MM.1S (cell line): Measurements from ENCODE around the gene MED15.

ENCODE experiments used
- EZH2 ChIP-seq: fragments of 300-600 bp; sonication (generic); optimal IDR thresholded peaks from 2 replicates; pipeline ENCODE3; 2017; ENCODE audit warnings: low read depth, mild to moderate bottlenecking, antibody characterized with exemption, low read length, mixed read lengths
- EZH2phosphoT487 ChIP-seq: fragments of 300-600 bp; sonication (generic); IDR thresholded peaks from 2 replicates; pipeline ENCODE4 v1.6.1; 2018; ENCODE audit warnings: antibody characterized with exemption, low read length
- TF ChIP-seq, protein P1 (sequence below): fragments of 300-600 bp; sonication (generic); IDR thresholded peaks from 2 replicates; pipeline ENCODE4 v1.5.1; 2016; ENCODE audit warnings: antibody characterized with exemption, low read length, mixed read lengths

DNA sequence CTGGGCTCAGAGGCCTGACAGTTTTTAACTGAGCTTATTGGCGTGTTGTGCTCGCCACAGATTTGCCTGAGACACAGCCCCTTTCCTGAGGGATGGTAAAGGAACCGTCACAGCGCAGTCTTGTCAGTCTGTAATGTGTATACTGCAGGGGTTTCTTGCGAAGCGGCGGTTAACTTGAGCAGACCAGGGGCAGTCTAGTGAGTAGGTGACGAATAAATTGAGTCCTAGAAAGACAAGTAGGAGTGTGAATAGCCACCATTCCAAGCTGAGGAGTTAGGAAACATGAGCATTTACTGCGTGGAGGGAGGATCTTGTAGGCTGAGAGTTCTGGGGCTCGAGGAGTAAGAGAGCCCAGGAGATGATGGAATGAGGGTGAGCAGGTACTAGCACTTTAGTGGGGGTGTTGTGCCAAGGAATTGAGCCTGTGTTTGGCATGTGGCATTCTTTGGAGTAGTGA lies 1.4 kb downstream of the MED15 start:
- TF ChIP-seq EZH2phosphoT487 (no peak), EZH2 (no peak)
- TF ChIP-seq, protein P1, sequence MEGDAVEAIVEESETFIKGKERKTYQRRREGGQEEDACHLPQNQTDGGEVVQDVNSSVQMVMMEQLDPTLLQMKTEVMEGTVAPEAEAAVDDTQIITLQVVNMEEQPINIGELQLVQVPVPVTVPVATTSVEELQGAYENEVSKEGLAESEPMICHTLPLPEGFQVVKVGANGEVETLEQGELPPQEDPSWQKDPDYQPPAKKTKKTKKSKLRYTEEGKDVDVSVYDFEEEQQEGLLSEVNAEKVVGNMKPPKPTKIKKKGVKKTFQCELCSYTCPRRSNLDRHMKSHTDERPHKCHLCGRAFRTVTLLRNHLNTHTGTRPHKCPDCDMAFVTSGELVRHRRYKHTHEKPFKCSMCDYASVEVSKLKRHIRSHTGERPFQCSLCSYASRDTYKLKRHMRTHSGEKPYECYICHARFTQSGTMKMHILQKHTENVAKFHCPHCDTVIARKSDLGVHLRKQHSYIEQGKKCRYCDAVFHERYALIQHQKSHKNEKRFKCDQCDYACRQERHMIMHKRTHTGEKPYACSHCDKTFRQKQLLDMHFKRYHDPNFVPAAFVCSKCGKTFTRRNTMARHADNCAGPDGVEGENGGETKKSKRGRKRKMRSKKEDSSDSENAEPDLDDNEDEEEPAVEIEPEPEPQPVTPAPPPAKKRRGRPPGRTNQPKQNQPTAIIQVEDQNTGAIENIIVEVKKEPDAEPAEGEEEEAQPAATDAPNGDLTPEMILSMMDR, result no peak
